Nephron (organoid): ENCODE results near the gene AP2A2.
"Not testable (repeated sequence)": the region's sequence is repeated elsewhere in the genome, so short reads cannot be mapped to it uniquely, and the experiment has no call there.

Experiments
- H3K27ac Mint-ChIP-seq, 3 experiments: 2 replicates each; pipeline ENCODE4 v1.8.0; 2020; ENCODE audit warnings: mixed read lengths in 3 of 3, mild to moderate bottlenecking in 2 of 3, moderate library complexity in 1 of 3
- H3K27me3 Mint-ChIP-seq: 2 replicates; pipeline ENCODE4 v1.8.0; 2021; ENCODE audit warnings: low read depth, mild to moderate bottlenecking, moderate library complexity, mixed read lengths
- H3K36me3 Mint-ChIP-seq: 2 replicates; pipeline ENCODE4 v1.8.0; 2020; ENCODE audit warnings: low read depth, mixed read lengths
- H3K4me1 Mint-ChIP-seq: 2 replicates; pipeline ENCODE4 v1.8.0; 2020; ENCODE audit warnings: mixed read lengths
- H3K4me3 Mint-ChIP-seq, 3 experiments: 2 replicates each; pipeline ENCODE4 v1.8.0; 2020; ENCODE audit warnings: mild to moderate bottlenecking in 3 of 3, mixed read lengths in 3 of 3, moderate library complexity in 2 of 3
- H3K9me3 Mint-ChIP-seq: 2 replicates; pipeline ENCODE4 v1.8.0; 2020; ENCODE audit warnings: mixed read lengths
- CTCF ChIP-seq, 3 experiments: fragments of 200-600 bp; sonication (generic); IDR thresholded peaks; one replicate each; pipeline ENCODE4 v1.5.0; 2021; ENCODE audit warnings: antibody characterized with exemption in 3 of 3; ENCODE audit not compliant: unreplicated experiment in 3 of 3

AP2A2 gene

GRCh38 chr11:1014276-1014675 is 88.6 kb downstream of the AP2A2 start:
- H3K27me3 Mint-ChIP-seq, result no peaks in the 10 kb centered on the region
- H3K36me3 Mint-ChIP-seq, result peaks cover 32% of the 10 kb centered on the region
- no peak overlapping the region for H3K4me3 Mint-ChIP-seq
- H3K9me3 Mint-ChIP-seq, result peaks cover 12% of the 10 kb centered on the region
- TF ChIP-seq CTCF (IDR thresholded peaks at IDR 0.05; ENCODE audit: unreplicated experiment in 3 of 3), result no peak
- peaks cover 5% of the 10 kb centered on the region for H3K4me1 Mint-ChIP-seq
- H3K27ac Mint-ChIP-seq, result no peak overlapping the region

GRCh38 chr11:1015064-1015463 is 89.4 kb downstream of the AP2A2 start:
- Mint-ChIP-seq H3K27ac (no peak overlapping the region), H3K27me3 (no peaks in the 10 kb centered on the region), H3K36me3 (peaks cover 27% of the 10 kb centered on the region), H3K4me1 (no peaks in the 10 kb centered on the region), H3K4me3 (no peak overlapping the region), H3K9me3 (peaks cover 12% of the 10 kb centered on the region)
- TF ChIP-seq CTCF (IDR thresholded peaks at IDR 0.05; ENCODE audit: unreplicated experiment in 3 of 3), result no peak

GRCh38 chr11:1015826-1016545 is 90.3 kb downstream of the AP2A2 start:
- Mint-ChIP-seq H3K36me3 (peaks cover 19% of the 10 kb centered on the region), H3K9me3 (peaks cover 12% of the 10 kb centered on the region), H3K27me3 (no peaks in the 10 kb centered on the region), H3K4me3 (no peak overlapping the region), H3K4me1 (no peaks in the 10 kb centered on the region), H3K27ac (no peak overlapping the region)
- TF ChIP-seq CTCF (IDR thresholded peaks at IDR 0.05; ENCODE audit: unreplicated experiment in 3 of 3), result no peak

GRCh38 chr11:1016610-1017126 is 91.0 kb downstream of the AP2A2 start:
- not testable (repeated sequence) for H3K4me3 Mint-ChIP-seq, H3K27me3 Mint-ChIP-seq, H3K27ac Mint-ChIP-seq, H3K4me1 Mint-ChIP-seq
- H3K9me3 Mint-ChIP-seq, result peaks cover 12% of the 10 kb centered on the region
- H3K36me3 Mint-ChIP-seq, result peaks cover 19% of the 10 kb centered on the region

- TF ChIP-seq CTCF (IDR thresholded peaks at IDR 0.05; ENCODE audit: unreplicated experiment in 3 of 3), result no peak
- H3K4me3 Mint-ChIP-seq, result no peak overlapping the region
- no peak overlapping the region for H3K27ac Mint-ChIP-seq
- no peaks in the 10 kb centered on the region for H3K27me3 Mint-ChIP-seq
- peaks cover 12% of the 10 kb centered on the region for H3K9me3 Mint-ChIP-seq
- no peaks in the 10 kb centered on the region for H3K4me1 Mint-ChIP-seq
- H3K36me3 Mint-ChIP-seq, result peaks cover 15% of the 10 kb centered on the region
Observed at GRCh38 chr11:1017269-1018005, 91.8 kb downstream of the AP2A2 start.

GRCh38 chr11:1018091-1018490 is 92.4 kb downstream of the AP2A2 start:
- Mint-ChIP-seq H3K4me3 (no peak overlapping the region), H3K9me3 (peaks cover 12% of the 10 kb centered on the region), H3K4me1 (no peaks in the 10 kb centered on the region), H3K27me3 (no peaks in the 10 kb centered on the region), H3K36me3 (peaks cover 15% of the 10 kb centered on the region), H3K27ac (no peak overlapping the region)
- TF ChIP-seq CTCF (IDR thresholded peaks at IDR 0.05; ENCODE audit: unreplicated experiment in 3 of 3), result no peak
